GM19397 (cell line): Measurements from ENCODE around the gene PTGES3L.
A peak's percentile ranks its signal among the peaks of the same experiment; 100 is the strongest.
"Not testable (repeated sequence)": the region's sequence is repeated elsewhere in the genome, so short reads cannot be mapped to it uniquely, and the experiment has no call there.

Experiments used
- ATAC-seq: cut with Tn5 transposase; IDR thresholded peaks from one replicate; pipeline ENCODE4 v1.9.1; 2021; ENCODE audit warnings: mild to moderate bottlenecking, moderate library complexity; ENCODE audit not compliant: unreplicated experiment

Gene PTGES3L

GRCh38 chr17:43014649-43015542 is 35.0 kb upstream of the PTGES3L start:
- ATAC-seq: no peak

GRCh38 chr17:43014020-43014648 is 34.3 kb upstream of the PTGES3L start:
- no peak for ATAC-seq

- ATAC-seq: no peak
These were observed 33.4 kb upstream of the PTGES3L start for GRCh38 chr17:43013296-43013695.

DNA sequence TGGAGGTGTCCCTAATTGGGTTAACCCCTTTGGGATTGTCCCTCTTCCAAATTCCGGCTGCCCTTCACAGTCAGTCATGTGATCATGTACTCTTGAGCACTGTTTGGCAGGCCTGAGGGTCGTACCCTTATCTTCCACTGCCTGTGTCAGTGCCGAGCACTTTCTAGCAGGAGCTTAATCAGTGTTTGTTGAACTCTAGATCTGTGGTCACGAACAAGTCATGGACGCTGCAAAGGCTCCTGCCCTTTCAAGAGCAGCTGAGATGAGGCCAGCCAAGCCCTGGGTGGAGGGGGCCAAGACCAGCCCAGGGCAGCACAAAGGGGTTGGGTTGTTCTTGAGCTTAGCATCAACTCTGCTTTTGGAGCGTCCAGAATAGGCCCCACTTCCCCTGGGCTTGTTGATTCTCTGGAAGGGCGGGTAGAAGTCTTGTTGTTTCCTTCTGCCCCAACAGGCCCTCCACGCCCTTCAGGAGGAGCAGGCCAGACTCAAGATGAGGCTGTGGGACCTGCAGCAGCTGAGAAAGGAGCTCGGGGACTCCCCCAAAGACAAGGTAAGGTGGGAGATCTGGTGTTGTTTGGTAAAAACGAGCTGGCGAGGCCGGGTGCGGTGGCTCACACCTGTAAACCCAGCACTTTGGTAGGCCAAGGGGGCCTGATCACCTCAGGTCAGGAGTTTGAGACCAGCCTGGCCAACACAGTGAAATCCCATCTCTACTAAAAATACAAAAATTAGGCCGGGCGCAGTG is 32.0 kb upstream of the PTGES3L start:
- no peak for ATAC-seq

DNA sequence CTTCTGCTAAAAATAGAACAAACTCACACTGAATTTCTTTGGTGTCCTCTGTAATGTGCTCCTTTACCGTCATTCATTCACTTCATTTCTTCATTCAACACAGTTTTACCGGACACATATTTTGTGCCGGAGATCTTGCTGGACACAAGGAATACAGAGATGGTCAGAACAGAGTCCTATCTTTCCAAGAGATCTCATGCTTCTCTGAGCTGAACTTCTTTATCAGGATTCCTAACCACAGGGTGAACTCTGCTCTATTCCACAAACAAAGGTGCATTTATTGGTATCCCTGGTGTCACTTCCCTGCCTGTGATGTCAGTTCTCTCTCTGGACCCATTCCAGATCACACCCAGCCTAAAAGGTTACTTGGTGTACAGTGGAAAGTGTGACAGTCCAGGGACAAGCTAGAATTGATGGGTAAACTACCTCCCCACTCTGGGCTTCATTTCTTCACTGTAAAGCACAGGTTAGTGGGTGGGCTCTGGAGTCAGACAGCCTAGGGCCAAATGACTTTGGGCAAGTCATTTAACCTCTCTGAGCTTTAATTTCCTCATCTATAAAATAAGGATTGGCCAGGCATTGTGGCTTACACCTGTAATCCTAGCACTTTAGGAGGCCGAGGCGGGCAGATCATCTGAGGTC is 30.9 kb upstream of the PTGES3L start:
- ATAC-seq: no peak

DNA sequence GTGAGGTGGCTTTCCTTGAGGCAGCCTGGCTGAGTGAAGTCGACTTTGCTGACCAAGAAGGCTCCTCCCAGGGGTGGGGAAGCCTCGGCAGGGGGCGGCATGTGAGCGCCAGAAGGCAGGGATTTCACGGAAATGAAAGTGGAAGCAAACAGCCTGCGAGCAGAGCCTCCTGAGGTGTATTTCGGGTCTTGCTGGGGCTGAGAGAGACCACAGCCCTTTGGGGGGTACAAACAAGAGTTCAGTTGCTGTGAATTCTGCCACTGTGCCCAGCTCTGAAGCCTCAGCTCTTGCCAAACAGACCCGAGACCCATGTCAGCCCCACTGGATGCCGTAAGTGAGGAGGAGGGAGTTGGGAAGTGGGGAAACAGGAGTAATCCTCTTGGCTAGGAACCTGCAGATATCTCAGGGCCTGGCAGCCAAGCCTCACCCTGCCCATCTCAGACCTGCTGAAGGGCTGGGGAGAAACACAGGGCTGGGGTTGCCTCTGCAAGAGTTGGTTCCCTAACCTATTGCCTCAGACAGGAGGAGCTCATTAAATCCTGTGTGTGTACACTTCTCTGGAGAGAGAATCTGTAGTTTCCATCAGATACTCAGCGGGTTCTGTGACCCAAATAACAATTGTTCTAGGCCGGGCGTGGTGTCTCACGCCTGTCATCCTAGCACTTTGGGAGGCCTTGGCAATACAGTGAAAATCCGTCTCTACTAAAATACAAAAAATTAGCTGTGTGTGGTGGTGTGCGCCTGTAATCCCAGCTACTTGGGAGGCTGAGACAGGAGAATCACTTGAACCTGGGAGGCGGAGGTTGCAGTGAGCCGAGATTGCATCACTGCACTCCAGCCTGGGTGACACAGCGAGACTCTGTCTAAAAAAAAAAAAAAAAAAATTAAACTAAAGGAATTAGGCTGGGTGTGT is 27.0 kb upstream of the PTGES3L start, which contains the start of gene IFI35:
TSS of gene IFI35 (plus strand) at position 146 of the 913 bp plus-strand sequence. CDS start at position 310, 164 bp downstream.
- ATAC-seq: no peak

DNA sequence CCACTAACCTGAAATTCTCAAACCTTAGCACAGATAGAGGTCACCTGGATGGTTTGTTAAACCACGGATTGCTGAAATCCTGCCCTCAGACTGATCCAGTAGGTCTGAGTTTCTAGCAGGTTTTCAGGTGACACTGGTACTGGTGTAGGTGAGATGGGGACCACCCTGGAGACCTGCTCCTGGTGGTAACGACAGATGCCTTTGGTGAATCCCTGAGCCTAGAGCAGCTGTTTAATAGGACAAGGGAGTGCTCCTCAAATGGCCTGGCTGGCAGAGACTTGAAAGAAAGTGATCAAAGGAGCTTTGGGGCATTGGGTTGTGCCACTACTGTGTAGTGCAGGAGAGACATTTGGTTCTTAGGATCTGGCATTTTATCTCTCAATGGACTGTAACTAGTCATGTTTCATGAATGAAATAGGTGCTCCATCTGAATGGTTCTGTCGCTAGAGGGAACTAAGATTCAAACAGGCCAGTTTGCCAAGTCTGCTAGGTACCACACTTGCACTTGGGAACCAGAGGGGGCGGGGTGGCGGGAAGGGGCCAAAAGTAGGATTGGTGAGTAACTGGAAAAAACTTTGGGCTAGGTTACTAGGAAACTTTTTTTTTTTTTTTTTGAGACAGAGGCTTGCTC is 23.8 kb upstream of the PTGES3L start:
- ATAC-seq: no peak

- ATAC-seq: not testable (repeated sequence)
These were observed 21.0 kb upstream of the PTGES3L start for GRCh38 chr17:43000894-43001293.

DNA sequence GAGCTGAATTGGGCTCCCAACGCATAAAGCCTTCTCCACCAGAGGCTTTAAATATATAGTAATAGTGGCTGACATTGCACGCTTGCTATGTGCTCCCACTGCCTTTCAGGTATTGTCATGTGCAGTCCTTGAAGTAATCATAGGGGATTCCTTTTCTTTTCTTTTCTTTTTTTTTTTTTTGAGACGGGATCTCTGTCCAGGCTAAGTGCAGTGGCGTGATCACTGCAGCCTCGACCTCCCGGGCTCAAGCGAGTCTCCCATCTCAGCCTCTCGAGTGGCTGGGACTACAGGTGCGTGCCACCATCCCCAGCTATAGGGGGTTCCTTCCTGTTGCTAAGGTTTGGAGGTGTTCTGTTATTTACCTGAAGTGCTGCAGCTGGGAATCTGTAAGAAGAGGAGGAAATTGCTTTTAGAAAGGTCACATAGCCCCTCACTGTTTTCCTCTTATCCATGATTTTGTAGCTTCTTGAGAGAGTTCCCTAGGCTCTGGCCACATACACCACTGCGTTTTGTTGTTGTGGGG is 19.2 kb upstream of the PTGES3L start:
- no peak for ATAC-seq

DNA sequence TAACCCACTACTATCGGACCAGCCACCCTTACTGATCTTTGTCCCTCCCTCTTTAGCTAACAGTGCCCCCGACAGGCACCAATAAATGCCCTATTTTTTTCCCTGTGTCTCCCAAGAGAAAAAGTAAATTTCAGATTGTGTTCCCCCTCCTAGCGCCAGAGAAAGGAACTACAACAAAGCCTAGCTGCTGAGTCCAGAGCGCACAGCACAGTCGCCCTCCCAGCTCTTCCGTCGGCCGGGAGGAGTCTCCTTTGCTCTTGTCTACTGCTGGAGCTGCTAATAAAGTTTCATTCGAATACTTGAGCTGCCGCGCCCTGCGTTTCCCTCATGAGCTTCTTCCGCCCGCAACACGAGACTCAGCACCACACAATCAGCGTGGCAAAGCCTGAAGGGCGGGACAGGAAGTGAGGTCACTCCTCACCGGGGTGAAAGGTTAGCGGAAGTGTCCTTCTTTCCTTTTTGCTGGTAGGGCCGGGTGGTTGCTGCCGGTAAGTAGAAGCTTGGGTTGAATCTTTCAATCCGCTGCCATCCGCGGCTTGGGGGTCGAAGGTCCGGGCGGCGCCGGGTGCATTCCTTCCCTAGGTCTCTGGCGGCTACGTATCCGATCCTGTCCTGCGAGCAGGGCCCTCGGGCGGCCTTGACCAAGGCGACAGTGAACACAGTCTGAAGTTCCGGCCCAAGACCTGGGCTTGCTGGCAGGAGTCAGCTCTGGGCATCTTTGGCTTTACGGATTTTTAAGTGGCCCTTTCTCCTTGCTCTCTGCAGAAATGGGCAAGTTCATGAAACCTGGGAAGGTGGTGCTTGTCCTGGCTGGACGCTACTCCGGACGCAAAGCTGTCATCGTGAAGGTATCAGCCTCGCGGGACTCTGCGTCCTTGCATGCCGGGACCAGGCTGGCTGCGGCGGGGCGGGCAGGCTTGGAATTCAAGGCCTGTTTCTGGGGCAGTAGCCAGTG is 18.4 kb upstream of the PTGES3L start, which contains the start of gene RPL27:
TSS of gene RPL27 (plus strand) at position 436 of the 955 bp plus-strand sequence. CDS start at position 768, 332 bp downstream.
- ATAC-seq: peak; percentile 90

DNA sequence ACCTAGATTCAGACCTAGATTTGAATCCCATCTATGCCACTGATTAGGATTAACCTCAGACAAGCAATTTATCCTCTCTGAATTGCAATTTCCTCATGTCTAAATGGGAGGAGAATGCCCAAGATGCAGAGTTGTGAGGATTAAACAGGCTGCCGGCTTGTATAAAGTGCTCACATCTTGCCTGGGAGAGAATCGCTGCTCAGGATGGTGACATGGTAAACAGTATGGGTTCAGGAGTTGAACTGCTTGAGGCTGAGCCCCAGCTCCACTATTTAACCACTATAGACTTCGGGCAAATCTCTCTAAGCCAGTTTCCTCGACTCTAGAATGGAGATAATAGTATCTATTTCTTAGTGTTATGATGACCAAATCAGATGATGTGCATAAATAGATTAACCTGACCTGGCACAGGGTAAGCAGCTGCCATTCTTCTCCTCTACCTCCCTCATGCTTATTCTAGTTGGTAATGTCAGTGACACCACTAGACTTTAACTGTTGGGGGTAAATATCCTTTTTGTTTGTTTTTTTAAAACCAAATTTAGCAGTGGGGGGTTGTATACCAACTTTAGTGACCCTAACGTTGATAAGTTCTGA is 17.6 kb upstream of the PTGES3L start:
- ATAC-seq: no peak

DNA sequence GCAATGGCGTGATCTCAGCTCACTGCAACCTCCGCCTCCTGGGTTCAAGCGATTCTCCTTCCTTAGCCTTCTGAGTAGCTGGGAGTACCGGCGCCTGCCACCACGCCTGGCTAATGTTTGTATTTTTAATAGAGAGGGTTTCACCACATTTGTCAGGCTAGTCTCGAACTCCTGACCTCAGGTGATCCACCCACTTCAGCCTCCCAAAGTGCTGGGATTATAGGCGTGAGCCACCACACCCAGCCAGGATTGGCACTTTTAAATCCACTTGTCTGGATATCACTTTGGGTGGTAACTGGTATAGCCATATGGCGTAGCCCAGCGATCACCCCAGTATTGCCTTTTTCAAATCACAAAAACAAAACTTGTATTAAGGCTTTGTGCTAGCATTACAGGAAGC is 14.0 kb upstream of the PTGES3L start:
- not testable (repeated sequence) for ATAC-seq

GRCh38 chr17:42992872-42993271 is 13.0 kb upstream of the PTGES3L start:
- ATAC-seq: no peak

DNA sequence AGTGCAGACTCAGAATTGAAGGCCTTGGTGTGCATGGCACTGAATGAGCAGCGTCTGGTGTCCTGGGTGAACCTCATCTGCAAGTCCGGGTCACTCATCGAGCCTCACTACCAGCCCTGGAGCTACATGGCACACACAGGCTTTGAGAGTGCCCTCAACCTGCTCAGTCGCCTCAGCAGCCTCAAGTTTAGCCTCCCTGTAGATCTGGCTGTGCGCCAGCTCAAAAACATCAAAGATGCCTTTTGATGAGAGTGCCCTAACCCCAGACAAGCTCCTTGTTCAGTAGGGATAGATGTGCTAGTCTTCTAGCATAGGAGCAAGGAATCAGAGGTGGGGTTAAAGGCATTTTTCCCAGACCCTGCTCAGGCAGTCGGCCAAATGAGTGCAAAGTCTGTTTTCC is 11.6 kb upstream of the PTGES3L start:
- ATAC-seq: no peak

DNA sequence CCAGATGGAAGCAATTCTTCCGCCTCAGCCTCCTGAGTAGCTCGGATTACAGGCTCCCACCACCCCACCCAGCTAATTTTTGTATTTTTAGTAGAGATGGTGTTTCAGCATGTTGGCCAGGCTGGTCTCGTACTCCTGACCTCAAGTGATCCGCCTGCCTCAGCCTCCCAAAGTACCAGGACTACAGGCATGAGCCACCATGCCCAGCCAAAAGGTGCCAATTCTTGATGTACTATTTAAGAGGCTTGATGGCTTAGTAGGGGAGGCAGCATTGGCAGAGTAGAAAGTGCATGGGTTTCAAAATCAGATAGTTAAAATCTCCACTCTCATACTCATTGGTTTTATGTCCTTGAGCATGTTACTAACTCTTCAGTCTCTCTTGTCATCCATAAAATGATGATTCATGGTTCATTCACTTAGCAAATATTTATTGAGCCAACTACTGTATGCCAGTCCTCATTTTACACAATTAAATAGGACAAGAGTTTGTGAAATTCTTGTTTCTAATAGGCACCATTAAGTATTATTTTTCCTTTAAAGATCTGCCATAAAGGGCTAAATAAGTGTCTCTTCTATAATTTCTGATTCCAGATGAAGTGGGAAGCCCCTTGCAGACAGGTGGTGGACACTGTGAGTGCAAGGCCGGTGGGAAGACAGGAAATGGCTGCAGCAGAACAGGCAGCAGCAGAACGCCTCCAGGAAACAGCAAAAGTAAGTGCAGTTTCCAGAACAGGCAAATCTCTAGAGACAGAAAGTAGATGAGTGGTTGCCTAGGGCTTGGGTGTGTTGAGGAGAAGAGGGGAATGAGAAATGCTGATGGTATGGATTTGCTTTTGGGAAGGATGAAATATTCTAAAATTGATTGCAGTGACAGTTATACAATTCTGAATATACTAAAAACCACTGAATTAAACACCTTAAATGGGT is 10.1 kb upstream of the PTGES3L start:
- ATAC-seq: no peak

- no peak for ATAC-seq
These were observed 9.3 kb upstream of the PTGES3L start for GRCh38 chr17:42989141-42989540.
